CD8-positive, alpha-beta memory T cell (primary cell): Measurements from ENCODE around the gene EDC3. TPM values are rescaled to one million over a fixed set of nuclear protein-coding genes. Genes with fewer than 3 reads are reported as not detected.

Experiments
- CTCF ChIA-PET: fragments of 350-600 bp; sonication (Branson Sonifier 250); formaldehyde crosslinking; loops from one replicate; lab custom pipeline; 2021; ENCODE audit warnings: antibody characterized with exemption; lab: Charles Lee
- POLR2A ChIA-PET: fragments of 350-600 bp; sonication (Branson Sonifier 250); formaldehyde crosslinking; loops from one replicate; lab custom pipeline; 2021; ENCODE audit warnings: antibody characterized with exemption; lab: Charles Lee
- DNase-seq, 5 donors: peaks; one replicate each; pipeline versions ENCODE4 v3.0.0 to v3.0.0-alpha.2; 2020 to 2022; ENCODE audit warnings: mixed read lengths in 1 of 5
- H3K27ac ChIP-seq: one replicate; pipeline ENCODE4 v1.7.0; 2013; ENCODE audit warnings: low read depth, mild to moderate bottlenecking, low read length, moderate library complexity
- H3K27me3 ChIP-seq: 2 replicates; pipeline ENCODE4 v1.7.0; 2013; ENCODE audit warnings: low read length, mild to moderate bottlenecking; ENCODE audit not compliant: insufficient read depth, poor library complexity, severe bottlenecking
- H3K36me3 ChIP-seq: 2 replicates; pipeline ENCODE4 v1.7.0; 2013; ENCODE audit warnings: mild to moderate bottlenecking, low read length, moderate library complexity; ENCODE audit not compliant: insufficient read depth
- H3K4me1 ChIP-seq: 2 replicates; pipeline ENCODE4 v1.7.0; 2013; ENCODE audit warnings: mild to moderate bottlenecking, low read length, moderate library complexity; ENCODE audit not compliant: insufficient read depth
- H3K4me3 ChIP-seq: 2 replicates; pipeline ENCODE4 v1.7.0; 2013; ENCODE audit warnings: mild to moderate bottlenecking, low read length
- H3K9me3 ChIP-seq: 2 replicates; pipeline ENCODE4 v1.7.0; 2013; ENCODE audit warnings: mild to moderate bottlenecking, low read length
- H3K27ac Mint-ChIP-seq, 8 donors: one replicate each; pipeline ENCODE4 v1.8.0; 2020 to 2021; ENCODE audit warnings: mixed read lengths in 8 of 8, mild to moderate bottlenecking in 6 of 8, inconsistent platforms in 3 of 8, moderate library complexity in 3 of 8
- H3K27me3 Mint-ChIP-seq, 2 donors: one replicate each; pipeline ENCODE4 v1.8.0; 2020 to 2021; ENCODE audit warnings: mixed read lengths in 2 of 2, mild to moderate bottlenecking in 1 of 2, moderate library complexity in 1 of 2
- H3K36me3 Mint-ChIP-seq, 3 donors: one replicate each; pipeline ENCODE4 v1.8.0; 2020 to 2021; ENCODE audit warnings: mixed read lengths in 3 of 3, inconsistent platforms in 1 of 3, mild to moderate bottlenecking in 1 of 3
- H3K4me1 Mint-ChIP-seq, 3 donors: one replicate each; pipeline ENCODE4 v1.8.0; 2020 to 2021; ENCODE audit warnings: mixed read lengths in 3 of 3, inconsistent platforms in 1 of 3, mild to moderate bottlenecking in 1 of 3
- H3K4me3 Mint-ChIP-seq, 7 donors: one replicate each; pipeline ENCODE4 v1.8.0; 2020 to 2021; ENCODE audit warnings: mixed read lengths in 7 of 7, mild to moderate bottlenecking in 6 of 7, moderate library complexity in 4 of 7, inconsistent platforms in 2 of 7
- H3K9me3 Mint-ChIP-seq, 5 donors: one replicate each; pipeline ENCODE4 v1.8.0; 2020 to 2022; ENCODE audit warnings: mixed read lengths in 5 of 5, mild to moderate bottlenecking in 3 of 5, moderate library complexity in 2 of 5, inconsistent platforms in 1 of 5
- polyA plus RNA-seq: library from polyadenylated mRNA; unstranded; fragments of 300-500 nt; fragmentation: Illumina TruSeq; gene quantifications from one replicate; pipeline ENCODE4 v1.2.3, GENCODE V29; 2021
- total RNA-seq, 2 experiments: library from RNA; stranded (reverse); gene quantifications; one replicate each; pipeline ENCODE4 v1.2.3, GENCODE V29; 2021

EDC3 gene
- total and polyA plus RNA-seq, 3 experiments from 2014 or later = 29.9 to 52.0 (median 50.9) TPM

- Mint-ChIP-seq H3K4me1 (peaks cover 44 to 59% (median 47%) of the 10 kb centered on the region in 3 donors), H3K4me3 (peak overlapping the region; percentile 93 to 98 (median 94)), H3K27ac (peak overlapping the region; percentile 95 to 99 (median 97)), H3K27me3 (peaks cover 0 to 2% of the 10 kb centered on the region in 2 donors), H3K9me3 (no peaks in the 10 kb centered on the region), H3K36me3 (peaks cover 4 to 49% (median 8%) of the 10 kb centered on the region in 3 donors)
- H3K27ac ChIP-seq = peak overlapping the region; percentile 97
- H3K36me3 ChIP-seq = peaks cover 22% of the 10 kb centered on the region
- H3K27me3 ChIP-seq = no peaks in the 10 kb centered on the region
- H3K9me3 ChIP-seq = no peaks in the 10 kb centered on the region
- ChIA-PET CTCF (interaction anchor here (1.0 to 4.9 kb wide), 5 partner anchors 9 to 285 kb away, joined by 3 to 35 read pairs (median 4); no protein-coding TSS in a partner anchor), POLR2A (interaction anchor here (0.6 to 4.0 kb wide), 14 partner anchors 9 to 835 kb away, joined by 3 to 20 read pairs (median 4); partner anchors contain the start of genes ARID3B, EDC3 and SIN3A)
- peaks cover 38% of the 10 kb centered on the region for H3K4me1 ChIP-seq
- peak overlapping the region; percentile 95 for H3K4me3 ChIP-seq
- DNase-seq = peak; percentile 67 to 83 (median 72)
Measured at GRCh38 chr15:74616366-74616939, 79.4 kb downstream of the EDC3 start.

GRCh38 chr15:74615508-74616365 lies 80.1 kb downstream of the EDC3 start, which contains the start of gene CLK3:
Gene CLK3 (plus strand): TSS chr15:74615836. CDS start chr15:74619197, 3,361 bp downstream.
- H3K36me3 Mint-ChIP-seq = peaks cover 0 to 41% (median 3%) of the 10 kb centered on the region in 3 donors
- H3K9me3 ChIP-seq = no peaks in the 10 kb centered on the region
- CTCF ChIA-PET = interaction anchor here (1.0 to 4.9 kb wide), 6 partner anchors 10 to 178 kb away, joined by 4 to 35 read pairs (median 5); no protein-coding TSS in a partner anchor

GRCh38 chr15:74614744-74615507 lies 80.9 kb downstream of the EDC3 start:
- ChIA-PET CTCF (interaction anchor here (1.0 to 2.8 kb wide), 8 partner anchors 11 to 279 kb away, joined by 3 to 11 read pairs (median 5); no protein-coding TSS in a partner anchor), POLR2A (interaction anchor here (0.7 to 4.0 kb wide), 11 partner anchors 16 to 837 kb away, joined by 3 to 20 read pairs (median 4); partner anchors contain the start of genes ARID3B, C15orf39, COX5A and EDC3)
- Histone ChIP-seq H3K36me3 (peaks cover 10% of the 10 kb centered on the region), H3K9me3 (no peaks in the 10 kb centered on the region), H3K27ac (peak overlapping the region; percentile 97), H3K4me1 (peaks cover 31% of the 10 kb centered on the region), H3K27me3 (no peaks in the 10 kb centered on the region), H3K4me3 (peak overlapping the region; percentile 95)
- Mint-ChIP-seq H3K27me3 (no peaks in the 10 kb centered on the region), H3K9me3 (no peaks in the 10 kb centered on the region), H3K4me1 (peaks cover 31 to 44% (median 34%) of the 10 kb centered on the region in 3 donors), H3K27ac (peak overlapping the region; percentile 97 to 99 (median 98)), H3K4me3 (peak overlapping the region; percentile 93 to 98 (median 94)), H3K36me3 (peaks cover 0 to 33% (median 0%) of the 10 kb centered on the region in 3 donors)
- DNase-seq = peak; percentile 94 to 96 (median 95)

More at GRCh38 chr15:74615508-74616365, 80.1 kb downstream of the EDC3 start, which contains the start of gene CLK3:
- Mint-ChIP-seq H3K4me3 (peak within 1 kb of the TSS; percentile 93 to 98 (median 94)), H3K27ac (peak within 1 kb of the TSS; percentile 97 to 99 (median 98)), H3K27me3 (no peaks in the 10 kb centered on the region), H3K9me3 (no peaks in the 10 kb centered on the region), H3K4me1 (peaks cover 38 to 53% (median 41%) of the 10 kb centered on the region in 3 donors)
- H3K4me1 ChIP-seq = peaks cover 35% of the 10 kb centered on the region
- peak within 1 kb of the TSS; percentile 95 for H3K4me3 ChIP-seq
- no peaks in the 10 kb centered on the region for H3K27me3 ChIP-seq
- POLR2A ChIA-PET = interaction anchor here (0.7 to 4.0 kb wide), 17 partner anchors 9 to 836 kb away, joined by 3 to 20 read pairs (median 4); partner anchors contain the start of genes ARID3B, C15orf39, COX5A and EDC3
- H3K27ac ChIP-seq = peak within 1 kb of the TSS; percentile 97
- DNase-seq = peak; percentile 91 to 96 (median 95)
- peaks cover 18% of the 10 kb centered on the region for H3K36me3 ChIP-seq

GRCh38 chr15:74613953-74614743 lies 81.7 kb downstream of the EDC3 start:
- Histone ChIP-seq H3K36me3 (peaks cover 4% of the 10 kb centered on the region), H3K4me1 (peaks cover 27% of the 10 kb centered on the region), H3K27me3 (no peaks in the 10 kb centered on the region), H3K9me3 (no peaks in the 10 kb centered on the region), H3K27ac (peak overlapping the region; percentile 97), H3K4me3 (peak overlapping the region; percentile 95)
- Mint-ChIP-seq H3K36me3 (peaks cover 0 to 26% (median 0%) of the 10 kb centered on the region in 3 donors), H3K27ac (peak overlapping the region in 7 of 8 donors; percentile 32 to 98 (median 60)), H3K27me3 (no peaks in the 10 kb centered on the region), H3K4me3 (peak overlapping the region; percentile 67 to 98 (median 70)), H3K9me3 (no peaks in the 10 kb centered on the region), H3K4me1 (peaks cover 25 to 37% (median 29%) of the 10 kb centered on the region in 3 donors)
- DNase-seq = no peak
- POLR2A ChIA-PET = interaction anchor here (0.5 to 4.0 kb wide), 6 partner anchors 16 to 841 kb away, joined by 3 to 20 read pairs (median 4); partner anchors contain the start of genes ARID3B and COX5A
- CTCF ChIA-PET = interaction anchor here (1.0 to 2.8 kb wide), 9 partner anchors 11 to 279 kb away, joined by 3 to 11 read pairs (median 4); no protein-coding TSS in a partner anchor

- CTCF ChIA-PET = interaction anchor here (1.4 to 2.8 kb wide), 7 partner anchors 8 to 174 kb away, joined by 3 to 11 read pairs (median 5); no protein-coding TSS in a partner anchor
- no peak overlapping the region for H3K27ac ChIP-seq
- H3K27me3 Mint-ChIP-seq = no peaks in the 10 kb centered on the region
- no peaks in the 10 kb centered on the region for H3K9me3 Mint-ChIP-seq
- H3K27me3 ChIP-seq = no peaks in the 10 kb centered on the region
- H3K27ac Mint-ChIP-seq = peak overlapping the region in 7 of 8 donors; percentile 54 to 98 (median 78)
- peak overlapping the region; percentile 28 to 86 (median 66) for H3K4me3 Mint-ChIP-seq
- H3K4me1 Mint-ChIP-seq = peaks cover 21 to 28% (median 21%) of the 10 kb centered on the region in 3 donors
- peaks cover 0 to 20% (median 0%) of the 10 kb centered on the region in 3 donors for H3K36me3 Mint-ChIP-seq
- POLR2A ChIA-PET = interaction anchor here (0.7 to 4.0 kb wide), 3 partner anchors 15 to 840 kb away, joined by 3 to 20 read pairs (median 4); no protein-coding TSS in a partner anchor
- DNase-seq = no peak
- H3K36me3 ChIP-seq = no peaks in the 10 kb centered on the region
- peaks cover 19% of the 10 kb centered on the region for H3K4me1 ChIP-seq
- no peak overlapping the region for H3K4me3 ChIP-seq
- H3K9me3 ChIP-seq = no peaks in the 10 kb centered on the region
Measured at GRCh38 chr15:74613089-74613952, 82.5 kb downstream of the EDC3 start.

GRCh38 chr15:74612677-74613076 lies 83.1 kb downstream of the EDC3 start:
- Histone ChIP-seq H3K36me3 (no peaks in the 10 kb centered on the region), H3K27me3 (no peaks in the 10 kb centered on the region), H3K4me3 (no peak overlapping the region), H3K27ac (no peak overlapping the region), H3K9me3 (no peaks in the 10 kb centered on the region), H3K4me1 (peaks cover 13% of the 10 kb centered on the region)
- Mint-ChIP-seq H3K27me3 (no peaks in the 10 kb centered on the region), H3K4me3 (peak overlapping the region in 5 of 7 donors; percentile 28 to 70 (median 63)), H3K27ac (peak overlapping the region in 5 of 8 donors; percentile 59 to 98 (median 78)), H3K36me3 (peaks cover 0 to 13% (median 0%) of the 10 kb centered on the region in 3 donors), H3K4me1 (peaks cover 14 to 22% (median 15%) of the 10 kb centered on the region in 3 donors), H3K9me3 (no peaks in the 10 kb centered on the region)
- ChIA-PET POLR2A (interaction anchor here (4.0 kb wide), 1 partner anchor 14 kb away, joined by 20 read pairs; no protein-coding TSS in a partner anchor), CTCF (interaction anchor here (1.4 to 2.8 kb wide), 4 partner anchors 9 to 22 kb away, joined by 4 to 11 read pairs (median 4); no protein-coding TSS in a partner anchor)
- no peak for DNase-seq
